GM23248 (cell line): ENCODE results near the gene KCNH5.

Source experiments
- EZH2 ChIP-seq: fragments of 200-600 bp; sonication (generic); IDR thresholded peaks from 2 replicates; pipeline ENCODE4 v1.6.1; 2018; ENCODE audit warnings: antibody characterized with exemption, mild to moderate bottlenecking; ENCODE audit not compliant: insufficient read depth, poor library complexity, severe bottlenecking
- EZH2phosphoT487 ChIP-seq: fragments of 200-600 bp; sonication (generic); IDR thresholded peaks from 2 replicates; pipeline ENCODE4 v1.6.1; 2018; ENCODE audit warnings: antibody characterized with exemption, moderate library complexity, mild to moderate bottlenecking, low read depth; ENCODE audit not compliant: insufficient read depth

DNA sequence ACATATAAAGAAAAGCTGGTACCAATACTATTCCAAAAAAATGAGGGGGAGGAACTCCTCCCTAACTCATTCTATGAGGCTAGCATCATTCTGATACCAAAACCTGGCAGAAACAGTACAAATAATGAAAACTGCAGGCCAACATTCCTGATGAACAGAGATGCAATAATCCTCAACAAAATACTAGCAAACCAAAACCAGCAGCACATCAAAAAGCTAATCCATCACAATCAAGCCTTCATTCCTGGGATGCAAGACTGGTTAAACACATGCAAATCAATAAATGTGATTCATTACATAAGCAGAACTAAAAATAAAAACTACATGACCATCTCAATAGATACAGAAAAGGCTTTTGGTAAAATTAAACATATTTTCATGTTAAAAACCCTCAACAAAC is 281.3 kb downstream of the KCNH5 start:
- no peak for TF ChIP-seq EZH2phosphoT487
- TF ChIP-seq EZH2 = no peak
